Liver (tissue), 9 donors: ENCODE data around the gene PKP3. TPM values are rescaled to one million over a fixed set of nuclear protein-coding genes. Genes with fewer than 3 reads are reported as not detected.
A peak's percentile ranks its signal among the peaks of the same experiment; 100 is the strongest.

Experiments
- DNase-seq: peaks from one replicate; pipeline ENCODE4 v3.0.0-alpha.2; 2017; ENCODE audit warnings: low spot score
- H3K27ac ChIP-seq, 2 donors: one replicate each; pipeline ENCODE4 v1.7.0; 2013; ENCODE audit warnings: inconsistent platforms in 2 of 2, low read length in 2 of 2, control low read depth in 1 of 2, low read depth in 1 of 2, mild to moderate bottlenecking in 1 of 2
- H3K27me3 ChIP-seq, 4 donors: one replicate each; pipeline versions ENCODE4 v1.6.1 to v1.7.0; 2013; ENCODE audit warnings: low read length in 3 of 4, inconsistent platforms in 1 of 4, mild to moderate bottlenecking in 1 of 4, moderate library complexity in 1 of 4; ENCODE audit not compliant: control insufficient read depth in 4 of 4, insufficient read depth in 4 of 4
- H3K36me3 ChIP-seq, 4 donors: one replicate each; pipeline versions ENCODE4 v1.6.1 to v1.7.0; 2013; ENCODE audit warnings: low read length in 3 of 4, mild to moderate bottlenecking in 3 of 4, low read depth in 1 of 4, moderate library complexity in 1 of 4; ENCODE audit not compliant: control insufficient read depth in 4 of 4, insufficient read depth in 3 of 4
- H3K4me1 ChIP-seq, 4 donors: one replicate each; pipeline versions ENCODE4 v1.6.1 to v1.7.0; 2013; ENCODE audit warnings: low read length in 3 of 4, mild to moderate bottlenecking in 3 of 4, moderate library complexity in 1 of 4; ENCODE audit not compliant: control insufficient read depth in 4 of 4, insufficient read depth in 4 of 4
- H3K4me3 ChIP-seq, 3 donors: one replicate each; pipeline versions ENCODE4 v1.6.1 to v1.7.0; 2013; ENCODE audit warnings: low read length in 3 of 3, control low read depth in 1 of 3, low read depth in 1 of 3, mild to moderate bottlenecking in 1 of 3
- H3K9ac ChIP-seq, 2 donors: one replicate each; pipeline ENCODE4 v1.7.0; 2013; ENCODE audit warnings: low read length in 2 of 2, mild to moderate bottlenecking in 2 of 2, moderate library complexity in 2 of 2, control low read depth in 1 of 2, low read depth in 1 of 2
- H3K9me3 ChIP-seq, 4 donors: one replicate each; pipeline versions ENCODE4 v1.6.1 to v1.7.0; 2013; ENCODE audit warnings: low read length in 3 of 4; ENCODE audit not compliant: control insufficient read depth in 4 of 4
- EGR1 ChIP-seq, 2 donors: IDR thresholded peaks; 2 replicates each; pipeline ENCODE4 v1.6.1; 2016 to 2018; ENCODE audit warnings: antibody characterized with exemption in 2 of 2, low read depth in 2 of 2
- FOXA2 ChIP-seq: IDR thresholded peaks from 2 replicates; pipeline ENCODE4 v1.6.1; 2016; ENCODE audit warnings: antibody characterized with exemption
- HNF4A ChIP-seq, 2 donors: conservative IDR thresholded peaks; 2 replicates each; pipeline ENCODE4 v1.6.1; 2016; ENCODE audit warnings: antibody characterized with exemption in 2 of 2, mild to moderate bottlenecking in 2 of 2
- HNF4G ChIP-seq: IDR thresholded peaks from 2 replicates; pipeline ENCODE4 v1.6.1; 2016; ENCODE audit warnings: antibody characterized with exemption
- JUND ChIP-seq, 2 donors: IDR thresholded peaks; 2 replicates each; pipeline ENCODE4 v1.6.1; 2016; ENCODE audit warnings: antibody characterized with exemption in 2 of 2
- NR2F2 ChIP-seq: IDR thresholded peaks from 2 replicates; pipeline ENCODE4 v1.6.1; 2016; ENCODE audit warnings: antibody characterized with exemption
- RAD21 ChIP-seq, 2 donors: IDR thresholded peaks; 2 replicates each; pipeline ENCODE4 v1.6.1; 2016; ENCODE audit warnings: antibody characterized with exemption in 2 of 2, mild to moderate bottlenecking in 2 of 2
- SP1 ChIP-seq: IDR thresholded peaks from 2 replicates; pipeline ENCODE4 v1.6.1; 2018; ENCODE audit warnings: antibody characterized with exemption, mild to moderate bottlenecking
- TAF1 ChIP-seq: conservative IDR thresholded peaks from 2 replicates; pipeline ENCODE4 v1.6.1; 2016; ENCODE audit warnings: antibody characterized with exemption, mild to moderate bottlenecking
- YY1 ChIP-seq: IDR thresholded peaks from 2 replicates; pipeline ENCODE4 v1.6.1; 2016; ENCODE audit warnings: antibody characterized with exemption, mild to moderate bottlenecking
- WGBS: extraction: QIAGEN DNeasy Blood & Tissue Kit; methylation state at CpG from one replicate; pipeline ENCODE4 v1.1.7; 2013; 5-methylcytosine and 5-hydroxymethylcytosine counted together
- polyA plus RNA-seq, 2 donors: library from polyadenylated mRNA; stranded (reverse) in 1 of 2; unstranded in 1 of 2; fragments of 200-250 nt in 1 of 2; fragments of >200 nt in 1 of 2; fragmentation: Nextera tagmentation in 1 of 2; extraction: Ambion mirVana in 1 of 2; gene quantifications; one replicate each; pipeline versions ENCODE4 v1.2.1 to v1.2.3, GENCODE V29; 2013 to 2015
- total RNA-seq, 2 donors: library from RNA; depleted of rRNA; stranded (reverse); fragments of >200 nt; gene quantifications; one replicate each; pipeline ENCODE4 v1.2.3, GENCODE V29; 2014
- TF ChIP-seq, protein P1 (sequence below): IDR thresholded peaks from 2 replicates; pipeline ENCODE4 v1.6.1; 2016; ENCODE audit warnings: antibody characterized with exemption
- TF ChIP-seq, protein P2 (sequence below): IDR thresholded peaks from 2 replicates; pipeline ENCODE4 v1.6.1; 2016; ENCODE audit warnings: antibody characterized with exemption, mild to moderate bottlenecking
- TF ChIP-seq, protein P3 (sequence below): IDR thresholded peaks from 2 replicates; pipeline ENCODE4 v1.6.1; 2016; ENCODE audit warnings: antibody characterized with exemption
- TF ChIP-seq, protein P4 (sequence below): IDR thresholded peaks from 2 replicates; pipeline ENCODE4 v1.6.1; 2016; ENCODE audit warnings: antibody characterized with exemption
- TF ChIP-seq, protein P5 (sequence below): fragments of 150-350 bp; IDR thresholded peaks from 2 replicates; pipeline ENCODE4 v1.5.1; 2017; ENCODE audit warnings: improper control_type of control experiment, low read depth, low read length; ENCODE audit not compliant: missing input control
- donor health status: healthy.
- donor health status: healthy.
- donor health status: healthy.
- donor health status: healthy.
- donor health status: healthy.

PKP3 gene
- total and polyA plus RNA-seq, 4 donors: 0.08 to 0.37 (median 0.25) TPM; not detected in 1

DNA sequence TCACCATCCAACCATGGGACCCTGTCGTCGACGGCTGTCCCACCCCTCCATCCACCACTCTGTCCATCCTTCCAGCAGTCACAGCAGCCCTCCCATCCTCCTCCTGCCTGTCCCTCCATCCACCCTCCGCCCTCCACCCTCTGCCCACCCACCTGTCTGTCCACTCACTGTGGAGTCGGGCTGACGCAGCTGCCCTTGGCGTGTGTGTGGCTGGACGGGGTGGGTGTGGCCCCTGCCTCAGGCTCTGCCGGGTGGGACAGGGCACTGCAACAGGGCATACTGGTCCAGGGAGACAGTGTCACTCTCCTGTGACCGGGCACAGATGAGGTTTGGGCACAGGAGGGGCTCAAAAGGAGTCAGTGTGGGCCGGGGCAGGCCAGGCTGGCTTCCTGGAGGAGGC, 1.9 kb downstream of the PKP3 start:
- 83% methylated on average over 11 of the region's 11 CpGs for WGBS
- no peak overlapping the region for H3K4me3 ChIP-seq
- H3K27ac ChIP-seq: no peak overlapping the region
- H3K36me3 ChIP-seq: no peaks in the 10 kb centered on the region
- no peaks in the 10 kb centered on the region for H3K9me3 ChIP-seq
- DNase-seq: no peak
- H3K27me3 ChIP-seq: peaks cover 0 to 3% (median 0%) of the 10 kb centered on the region in 4 donors
- no peak overlapping the region for H3K9ac ChIP-seq
- TF ChIP-seq YY1: no peak
- TF ChIP-seq TAF1: no peak
- TF ChIP-seq HNF4G: no peak
- TF ChIP-seq HNF4A (conservative IDR thresholded peaks at IDR 0.05): no peak
- TF ChIP-seq, protein P1, sequence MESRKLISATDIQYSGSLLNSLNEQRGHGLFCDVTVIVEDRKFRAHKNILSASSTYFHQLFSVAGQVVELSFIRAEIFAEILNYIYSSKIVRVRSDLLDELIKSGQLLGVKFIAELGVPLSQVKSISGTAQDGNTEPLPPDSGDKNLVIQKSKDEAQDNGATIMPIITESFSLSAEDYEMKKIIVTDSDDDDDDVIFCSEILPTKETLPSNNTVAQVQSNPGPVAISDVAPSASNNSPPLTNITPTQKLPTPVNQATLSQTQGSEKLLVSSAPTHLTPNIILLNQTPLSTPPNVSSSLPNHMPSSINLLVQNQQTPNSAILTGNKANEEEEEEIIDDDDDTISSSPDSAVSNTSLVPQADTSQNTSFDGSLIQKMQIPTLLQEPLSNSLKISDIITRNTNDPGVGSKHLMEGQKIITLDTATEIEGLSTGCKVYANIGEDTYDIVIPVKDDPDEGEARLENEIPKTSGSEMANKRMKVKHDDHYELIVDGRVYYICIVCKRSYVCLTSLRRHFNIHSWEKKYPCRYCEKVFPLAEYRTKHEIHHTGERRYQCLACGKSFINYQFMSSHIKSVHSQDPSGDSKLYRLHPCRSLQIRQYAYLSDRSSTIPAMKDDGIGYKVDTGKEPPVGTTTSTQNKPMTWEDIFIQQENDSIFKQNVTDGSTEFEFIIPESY: no peak
- no peak for TF ChIP-seq FOXA2
- TF ChIP-seq, protein P2, sequence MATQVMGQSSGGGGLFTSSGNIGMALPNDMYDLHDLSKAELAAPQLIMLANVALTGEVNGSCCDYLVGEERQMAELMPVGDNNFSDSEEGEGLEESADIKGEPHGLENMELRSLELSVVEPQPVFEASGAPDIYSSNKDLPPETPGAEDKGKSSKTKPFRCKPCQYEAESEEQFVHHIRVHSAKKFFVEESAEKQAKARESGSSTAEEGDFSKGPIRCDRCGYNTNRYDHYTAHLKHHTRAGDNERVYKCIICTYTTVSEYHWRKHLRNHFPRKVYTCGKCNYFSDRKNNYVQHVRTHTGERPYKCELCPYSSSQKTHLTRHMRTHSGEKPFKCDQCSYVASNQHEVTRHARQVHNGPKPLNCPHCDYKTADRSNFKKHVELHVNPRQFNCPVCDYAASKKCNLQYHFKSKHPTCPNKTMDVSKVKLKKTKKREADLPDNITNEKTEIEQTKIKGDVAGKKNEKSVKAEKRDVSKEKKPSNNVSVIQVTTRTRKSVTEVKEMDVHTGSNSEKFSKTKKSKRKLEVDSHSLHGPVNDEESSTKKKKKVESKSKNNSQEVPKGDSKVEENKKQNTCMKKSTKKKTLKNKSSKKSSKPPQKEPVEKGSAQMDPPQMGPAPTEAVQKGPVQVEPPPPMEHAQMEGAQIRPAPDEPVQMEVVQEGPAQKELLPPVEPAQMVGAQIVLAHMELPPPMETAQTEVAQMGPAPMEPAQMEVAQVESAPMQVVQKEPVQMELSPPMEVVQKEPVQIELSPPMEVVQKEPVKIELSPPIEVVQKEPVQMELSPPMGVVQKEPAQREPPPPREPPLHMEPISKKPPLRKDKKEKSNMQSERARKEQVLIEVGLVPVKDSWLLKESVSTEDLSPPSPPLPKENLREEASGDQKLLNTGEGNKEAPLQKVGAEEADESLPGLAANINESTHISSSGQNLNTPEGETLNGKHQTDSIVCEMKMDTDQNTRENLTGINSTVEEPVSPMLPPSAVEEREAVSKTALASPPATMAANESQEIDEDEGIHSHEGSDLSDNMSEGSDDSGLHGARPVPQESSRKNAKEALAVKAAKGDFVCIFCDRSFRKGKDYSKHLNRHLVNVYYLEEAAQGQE: no peak
- TF ChIP-seq SP1: no peak
- no peak for TF ChIP-seq NR2F2
- TF ChIP-seq EGR1 (IDR thresholded peaks at IDR 0.05; ENCODE audit: low read depth in 2 of 2): no peak
- TF ChIP-seq, protein P3, sequence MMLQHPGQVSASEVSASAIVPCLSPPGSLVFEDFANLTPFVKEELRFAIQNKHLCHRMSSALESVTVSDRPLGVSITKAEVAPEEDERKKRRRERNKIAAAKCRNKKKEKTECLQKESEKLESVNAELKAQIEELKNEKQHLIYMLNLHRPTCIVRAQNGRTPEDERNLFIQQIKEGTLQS: no peak
- TF ChIP-seq, protein P4, sequence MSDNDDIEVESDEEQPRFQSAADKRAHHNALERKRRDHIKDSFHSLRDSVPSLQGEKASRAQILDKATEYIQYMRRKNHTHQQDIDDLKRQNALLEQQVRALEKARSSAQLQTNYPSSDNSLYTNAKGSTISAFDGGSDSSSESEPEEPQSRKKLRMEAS: no peak
- H3K4me1 ChIP-seq: peaks cover 4 to 15% (median 8%) of the 10 kb centered on the region in 4 donors

DNA sequence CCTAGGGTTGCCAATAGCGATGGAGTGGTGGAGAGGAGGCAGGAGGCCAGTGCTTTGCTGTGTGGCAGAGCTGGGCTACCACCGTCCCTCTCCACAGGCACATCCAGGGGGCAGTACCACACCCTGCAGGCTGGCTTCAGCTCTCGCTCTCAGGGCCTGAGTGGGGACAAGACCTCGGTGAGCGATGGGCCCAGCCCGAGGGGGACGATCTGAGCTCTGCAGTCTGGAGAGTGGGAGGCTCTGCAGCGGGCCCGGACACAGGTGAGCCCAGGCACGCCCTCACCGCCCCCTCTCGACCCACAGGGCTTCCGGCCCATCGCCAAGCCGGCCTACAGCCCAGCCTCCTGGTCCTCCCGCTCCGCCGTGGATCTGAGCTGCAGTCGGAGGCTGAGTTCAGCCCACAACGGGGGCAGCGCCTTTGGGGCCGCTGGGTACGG, 2.5 kb downstream of the PKP3 start:
- H3K27me3 ChIP-seq: peaks cover 0 to 3% (median 0%) of the 10 kb centered on the region in 4 donors
- WGBS: 63% methylated on average over 23 of the region's 23 CpGs
- H3K27ac ChIP-seq: no peak overlapping the region
- no peak for DNase-seq
- no peak overlapping the region for H3K9ac ChIP-seq
- H3K4me1 ChIP-seq: peaks cover 4 to 15% (median 8%) of the 10 kb centered on the region in 4 donors
- no peaks in the 10 kb centered on the region for H3K9me3 ChIP-seq
- peak overlapping the region in 1 of 3 donors; percentile 36 for H3K4me3 ChIP-seq
- H3K36me3 ChIP-seq: no peaks in the 10 kb centered on the region
- no peak for TF ChIP-seq SP1
- peak in 1 of 2 donors; percentile 28 for TF ChIP-seq RAD21 (IDR thresholded peaks at IDR 0.05)
- TF ChIP-seq JUND (IDR thresholded peaks at IDR 0.05): no peak
- TF ChIP-seq HNF4G: no peak
- TF ChIP-seq, protein P5, sequence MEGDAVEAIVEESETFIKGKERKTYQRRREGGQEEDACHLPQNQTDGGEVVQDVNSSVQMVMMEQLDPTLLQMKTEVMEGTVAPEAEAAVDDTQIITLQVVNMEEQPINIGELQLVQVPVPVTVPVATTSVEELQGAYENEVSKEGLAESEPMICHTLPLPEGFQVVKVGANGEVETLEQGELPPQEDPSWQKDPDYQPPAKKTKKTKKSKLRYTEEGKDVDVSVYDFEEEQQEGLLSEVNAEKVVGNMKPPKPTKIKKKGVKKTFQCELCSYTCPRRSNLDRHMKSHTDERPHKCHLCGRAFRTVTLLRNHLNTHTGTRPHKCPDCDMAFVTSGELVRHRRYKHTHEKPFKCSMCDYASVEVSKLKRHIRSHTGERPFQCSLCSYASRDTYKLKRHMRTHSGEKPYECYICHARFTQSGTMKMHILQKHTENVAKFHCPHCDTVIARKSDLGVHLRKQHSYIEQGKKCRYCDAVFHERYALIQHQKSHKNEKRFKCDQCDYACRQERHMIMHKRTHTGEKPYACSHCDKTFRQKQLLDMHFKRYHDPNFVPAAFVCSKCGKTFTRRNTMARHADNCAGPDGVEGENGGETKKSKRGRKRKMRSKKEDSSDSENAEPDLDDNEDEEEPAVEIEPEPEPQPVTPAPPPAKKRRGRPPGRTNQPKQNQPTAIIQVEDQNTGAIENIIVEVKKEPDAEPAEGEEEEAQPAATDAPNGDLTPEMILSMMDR: no peak
